GM12801 (cell line): Measurements from ENCODE around the gene ERO1A.

Experiments
- CTCF ChIP-seq: IDR thresholded peaks from one replicate; pipeline ENCODE4 v1.5.1; 2011; ENCODE audit warnings: control low read depth; ENCODE audit not compliant: insufficient read length; ENCODE audit errors: extremely low read depth

The ERO1A gene

GRCh38 chr14:52729925-52730708 lies 34.8 kb upstream of the ERO1A start, which contains the start of gene STYX:
STYX (plus strand) TSS chr14:52730166; CDS start chr14:52730475, 309 bp downstream.
- TF ChIP-seq CTCF, result no peak

- no peak for TF ChIP-seq CTCF
Observed at GRCh38 chr14:52729585-52729924, 34.2 kb upstream of the ERO1A start.

- no peak for TF ChIP-seq CTCF
Observed at GRCh38 chr14:52724360-52724644, 28.9 kb upstream of the ERO1A start.

GRCh38 chr14:52723514-52724359 lies 28.4 kb upstream of the ERO1A start:
- TF ChIP-seq CTCF, result no peak

- no peak for TF ChIP-seq CTCF
Observed at GRCh38 chr14:52716155-52716554, 20.8 kb upstream of the ERO1A start.

- TF ChIP-seq CTCF, result no peak
Observed at GRCh38 chr14:52711666-52712065, 16.3 kb upstream of the ERO1A start.

GRCh38 chr14:52706724-52707706 lies 11.7 kb upstream of the ERO1A start, which contains the start of gene PSMC6:
PSMC6 (plus strand) TSS chr14:52707200; CDS start chr14:52707220, 20 bp downstream.
- no peak for TF ChIP-seq CTCF
